Vagina (tissue), 2 donors: Measurements from ENCODE around the gene ITPRIP.

Experiments used
- POLR2AphosphoS5 ChIP-seq, 2 donors: sonication (generic); formaldehyde crosslinking; IDR thresholded peaks; one replicate each; pipeline ENCODE4 v1.9.0; 2017; ENCODE audit warnings: antibody characterized with exemption in 2 of 2, mild to moderate bottlenecking in 2 of 2, low read depth in 1 of 2; ENCODE audit not compliant: insufficient read depth in 1 of 2
- TF ChIP-seq, protein P1 (sequence below), 3 experiments: fragments of 450-650 bp in 2 of 3; fragments of 200-600 bp in 1 of 3; sonication (generic) in 1 of 3; IDR thresholded peaks; one replicate each; pipeline ENCODE4 v1.5.1; 2017 to 2019; ENCODE audit warnings: antibody characterized with exemption in 3 of 3, mild to moderate bottlenecking in 2 of 3, moderate library complexity in 2 of 3

DNA sequence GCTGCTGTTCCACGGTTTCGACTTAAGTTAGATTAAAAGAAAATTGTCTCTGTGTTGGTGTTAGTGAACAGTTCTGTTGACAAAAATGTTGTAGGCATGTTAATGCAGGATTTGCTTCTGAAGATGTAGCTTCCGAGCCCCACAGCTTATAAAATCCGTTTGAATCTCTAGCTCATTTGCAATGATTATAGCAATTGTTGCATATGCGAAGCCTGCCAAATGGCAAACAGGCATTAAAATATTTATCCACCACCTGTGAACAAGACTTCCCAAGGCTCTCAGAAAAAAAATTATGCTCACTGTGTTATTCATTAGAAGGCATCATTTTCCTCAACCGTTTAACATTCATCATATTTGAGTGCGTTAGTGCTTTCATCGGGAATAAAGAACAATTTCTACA lies 29.6 kb upstream of the ITPRIP start:
- TF ChIP-seq, protein P1, sequence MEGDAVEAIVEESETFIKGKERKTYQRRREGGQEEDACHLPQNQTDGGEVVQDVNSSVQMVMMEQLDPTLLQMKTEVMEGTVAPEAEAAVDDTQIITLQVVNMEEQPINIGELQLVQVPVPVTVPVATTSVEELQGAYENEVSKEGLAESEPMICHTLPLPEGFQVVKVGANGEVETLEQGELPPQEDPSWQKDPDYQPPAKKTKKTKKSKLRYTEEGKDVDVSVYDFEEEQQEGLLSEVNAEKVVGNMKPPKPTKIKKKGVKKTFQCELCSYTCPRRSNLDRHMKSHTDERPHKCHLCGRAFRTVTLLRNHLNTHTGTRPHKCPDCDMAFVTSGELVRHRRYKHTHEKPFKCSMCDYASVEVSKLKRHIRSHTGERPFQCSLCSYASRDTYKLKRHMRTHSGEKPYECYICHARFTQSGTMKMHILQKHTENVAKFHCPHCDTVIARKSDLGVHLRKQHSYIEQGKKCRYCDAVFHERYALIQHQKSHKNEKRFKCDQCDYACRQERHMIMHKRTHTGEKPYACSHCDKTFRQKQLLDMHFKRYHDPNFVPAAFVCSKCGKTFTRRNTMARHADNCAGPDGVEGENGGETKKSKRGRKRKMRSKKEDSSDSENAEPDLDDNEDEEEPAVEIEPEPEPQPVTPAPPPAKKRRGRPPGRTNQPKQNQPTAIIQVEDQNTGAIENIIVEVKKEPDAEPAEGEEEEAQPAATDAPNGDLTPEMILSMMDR (IDR thresholded peaks at IDR 0.05), result no peak
- no peak for TF ChIP-seq POLR2AphosphoS5 (IDR thresholded peaks at IDR 0.05; ENCODE audit: insufficient read depth in 1 of 2, low read depth in 1 of 2)
